SU-DHL-6 (cell line): ENCODE data around the gene RNF8.

ENCODE experiments used
- H2AFZ ChIP-seq: fragments of 200-600 bp; sonication (generic); 2 replicates; pipeline ENCODE4 v1.6.1; 2014; ENCODE audit warnings: low read depth, mild to moderate bottlenecking, moderate library complexity, mixed read lengths, antibody characterized with exemption, low read length; ENCODE audit not compliant: severe bottlenecking
- H3F3A ChIP-seq: fragments of 200-600 bp; shearing (Covaris generic); 2 replicates; pipeline ENCODE4 v1.6.0; 2016; ENCODE audit warnings: antibody characterized with exemption, mild to moderate bottlenecking; ENCODE audit not compliant: insufficient read depth
- H3K27ac ChIP-seq: fragments of 200-600 bp; sonication (generic); 2 replicates; pipeline ENCODE4 v1.5.1; 2016; ENCODE audit warnings: low read depth, mild to moderate bottlenecking, low read length, moderate library complexity, mixed read lengths
- H3K27me3 ChIP-seq: fragments of 200-600 bp; sonication (generic), shearing (Covaris generic); 2 replicates; pipeline ENCODE4 v1.6.0; 2014; ENCODE audit warnings: mild to moderate bottlenecking, low read length
- H3K36me3 ChIP-seq: fragments of 200-600 bp; sonication (generic); 2 replicates; pipeline ENCODE4 v1.6.1; 2014; ENCODE audit warnings: mild to moderate bottlenecking, low read length, mixed read lengths
- H3K4me2 ChIP-seq: fragments of 300-600, 200-600 bp; shearing (Covaris generic), sonication (generic); 2 replicates; pipeline ENCODE4 v1.6.0; 2014; ENCODE audit warnings: low read length, low read depth, mild to moderate bottlenecking; ENCODE audit not compliant: poor library complexity, severe bottlenecking
- H3K4me3 ChIP-seq: fragments of 200-600 bp; sonication (generic); 2 replicates; pipeline ENCODE4 v1.5.1; 2014; ENCODE audit warnings: antibody characterized with exemption, low read length, mild to moderate bottlenecking, mixed read lengths; ENCODE audit not compliant: insufficient read depth, poor library complexity, severe bottlenecking
- H3K79me2 ChIP-seq: fragments of 200-600 bp; sonication (generic); 2 replicates; pipeline ENCODE4 v1.6.1; 2014; ENCODE audit warnings: mild to moderate bottlenecking, low read length, moderate library complexity; ENCODE audit not compliant: insufficient read depth
- H3K9ac ChIP-seq: fragments of 200-600 bp; sonication (generic); 2 replicates; pipeline ENCODE4 v1.7.0; 2014; ENCODE audit warnings: mild to moderate bottlenecking, low read length
- H3K9me2 ChIP-seq: fragments of 200-600 bp; sonication (generic); replicated peaks from 2 replicates; pipeline ENCODE4 v1.6.1; 2014; ENCODE audit warnings: low read length; ENCODE audit not compliant: insufficient read depth
- H3K9me3 ChIP-seq: fragments of 200-600 bp; sonication (generic); 2 replicates; pipeline ENCODE4 v1.6.1; 2014; ENCODE audit warnings: low read length, mixed read lengths; ENCODE audit not compliant: insufficient read depth
- H4K20me1 ChIP-seq: fragments of 200-600 bp; sonication (generic); 2 replicates; pipeline ENCODE4 v1.6.1; 2014; ENCODE audit warnings: low read depth, mild to moderate bottlenecking, antibody characterized with exemption, low read length, moderate library complexity, mixed read lengths
- EZH2phosphoT487 ChIP-seq: fragments of 200-600 bp; sonication (generic), shearing (Covaris generic); conservative IDR thresholded peaks from 2 replicates; pipeline ENCODE4 v1.6.1; 2018; ENCODE audit warnings: mild to moderate bottlenecking, antibody characterized with exemption, low read length, moderate library complexity, mixed read lengths
- TF ChIP-seq, protein P1 (sequence below): fragments of 200-600 bp; sonication (generic); IDR thresholded peaks from one replicate; pipeline ENCODE4 v1.5.1; 2017; ENCODE audit warnings: antibody characterized with exemption, mild to moderate bottlenecking, low read length, moderate library complexity; ENCODE audit not compliant: insufficient read depth, poor library complexity, severe bottlenecking

Gene RNF8

DNA sequence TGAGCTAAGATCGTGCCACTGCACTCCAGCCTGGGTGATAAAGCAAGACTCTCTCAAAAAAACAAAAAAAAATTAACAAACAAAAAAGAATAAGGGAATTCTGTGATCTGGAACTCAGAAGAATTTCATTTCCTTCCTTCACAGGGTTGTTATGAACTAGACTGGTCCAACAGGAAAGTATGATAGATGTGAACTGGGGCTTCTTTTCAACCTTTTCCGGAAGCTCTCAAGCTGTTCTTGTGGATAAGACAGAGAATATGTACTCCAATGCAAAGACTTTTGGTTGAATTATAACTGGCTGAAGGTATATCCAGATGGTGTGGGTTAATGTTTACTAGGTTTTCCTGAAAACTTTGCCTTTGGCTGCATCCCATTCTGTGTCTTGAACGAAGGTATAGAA is 5.3 kb downstream of the RNF8 start:
- H3K4me3 ChIP-seq, result no peak overlapping the region
- no peaks in the 10 kb centered on the region for H3K9me3 ChIP-seq
- H3K4me2 ChIP-seq, result no peak overlapping the region
- H3K9ac ChIP-seq, result no peak overlapping the region
- no peaks in the 10 kb centered on the region for H3K9me2 ChIP-seq
- no peaks in the 10 kb centered on the region for H3F3A ChIP-seq
- TF ChIP-seq EZH2phosphoT487, result no peak
- TF ChIP-seq, protein P1, sequence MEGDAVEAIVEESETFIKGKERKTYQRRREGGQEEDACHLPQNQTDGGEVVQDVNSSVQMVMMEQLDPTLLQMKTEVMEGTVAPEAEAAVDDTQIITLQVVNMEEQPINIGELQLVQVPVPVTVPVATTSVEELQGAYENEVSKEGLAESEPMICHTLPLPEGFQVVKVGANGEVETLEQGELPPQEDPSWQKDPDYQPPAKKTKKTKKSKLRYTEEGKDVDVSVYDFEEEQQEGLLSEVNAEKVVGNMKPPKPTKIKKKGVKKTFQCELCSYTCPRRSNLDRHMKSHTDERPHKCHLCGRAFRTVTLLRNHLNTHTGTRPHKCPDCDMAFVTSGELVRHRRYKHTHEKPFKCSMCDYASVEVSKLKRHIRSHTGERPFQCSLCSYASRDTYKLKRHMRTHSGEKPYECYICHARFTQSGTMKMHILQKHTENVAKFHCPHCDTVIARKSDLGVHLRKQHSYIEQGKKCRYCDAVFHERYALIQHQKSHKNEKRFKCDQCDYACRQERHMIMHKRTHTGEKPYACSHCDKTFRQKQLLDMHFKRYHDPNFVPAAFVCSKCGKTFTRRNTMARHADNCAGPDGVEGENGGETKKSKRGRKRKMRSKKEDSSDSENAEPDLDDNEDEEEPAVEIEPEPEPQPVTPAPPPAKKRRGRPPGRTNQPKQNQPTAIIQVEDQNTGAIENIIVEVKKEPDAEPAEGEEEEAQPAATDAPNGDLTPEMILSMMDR, result no peak
- no peaks in the 10 kb centered on the region for H3K27me3 ChIP-seq
- H3K27ac ChIP-seq, result no peak overlapping the region
- peaks cover 9% of the 10 kb centered on the region for H4K20me1 ChIP-seq
- 0 out of 2 replicates have a peak, but pooled peaks cover 6% of the 10 kb centered on the region for H3K36me3 ChIP-seq
- H2AFZ ChIP-seq, result no peak overlapping the region
- peaks cover 55% of the 10 kb centered on the region for H3K79me2 ChIP-seq

DNA sequence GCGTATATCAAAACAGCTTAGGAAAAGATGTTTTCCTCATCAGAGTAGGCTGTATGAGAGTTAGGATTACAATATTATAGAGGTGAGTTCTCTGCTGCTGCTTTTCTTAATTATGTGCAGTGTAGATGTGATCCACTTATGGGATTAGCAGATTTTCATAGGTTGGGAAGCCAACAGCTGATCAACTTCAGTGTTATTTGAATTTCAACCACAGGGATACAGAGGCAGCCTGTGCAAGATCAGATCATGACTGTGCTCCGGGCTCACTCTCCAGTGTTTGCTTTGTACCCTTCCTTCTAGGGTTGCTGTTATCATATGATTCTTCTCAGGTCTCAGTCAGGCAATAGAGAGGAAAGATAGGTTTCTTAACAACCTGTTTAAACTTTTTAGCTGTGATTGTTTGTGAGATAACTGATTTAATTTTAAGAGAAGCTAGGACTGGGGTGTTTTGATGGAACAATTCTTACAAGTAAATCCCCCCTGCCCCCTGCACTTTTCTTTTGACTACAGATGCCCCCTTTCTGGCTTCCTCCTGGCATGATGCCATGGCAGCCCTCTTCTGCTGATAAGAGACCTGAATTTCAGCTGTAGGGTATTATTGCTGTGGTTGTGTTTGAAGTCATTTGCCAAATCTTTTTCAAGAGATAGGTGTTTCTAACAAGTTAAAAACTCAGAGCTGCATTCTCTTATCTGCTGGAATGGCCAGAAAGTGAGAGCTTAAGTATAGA is 8.5 kb downstream of the RNF8 start:
- no peak overlapping the region for H3K4me2 ChIP-seq
- H2AFZ ChIP-seq, result no peak overlapping the region
- H4K20me1 ChIP-seq, result no peaks in the 10 kb centered on the region
- H3K4me3 ChIP-seq, result no peak overlapping the region
- no peaks in the 10 kb centered on the region for H3K9me2 ChIP-seq
- H3K27ac ChIP-seq, result no peak overlapping the region
- 0 out of 2 replicates have a peak, but pooled peaks cover 6% of the 10 kb centered on the region for H3K36me3 ChIP-seq
- H3K9ac ChIP-seq, result no peak overlapping the region
- H3K79me2 ChIP-seq, result peaks cover 23% of the 10 kb centered on the region
- 0 out of 2 replicates have a peak, but pooled peaks cover 6% of the 10 kb centered on the region for H3F3A ChIP-seq
- TF ChIP-seq EZH2phosphoT487, result no peak
- TF ChIP-seq, protein P1, result no peak
- H3K9me3 ChIP-seq, result no peaks in the 10 kb centered on the region
- H3K27me3 ChIP-seq, result no peaks in the 10 kb centered on the region

DNA sequence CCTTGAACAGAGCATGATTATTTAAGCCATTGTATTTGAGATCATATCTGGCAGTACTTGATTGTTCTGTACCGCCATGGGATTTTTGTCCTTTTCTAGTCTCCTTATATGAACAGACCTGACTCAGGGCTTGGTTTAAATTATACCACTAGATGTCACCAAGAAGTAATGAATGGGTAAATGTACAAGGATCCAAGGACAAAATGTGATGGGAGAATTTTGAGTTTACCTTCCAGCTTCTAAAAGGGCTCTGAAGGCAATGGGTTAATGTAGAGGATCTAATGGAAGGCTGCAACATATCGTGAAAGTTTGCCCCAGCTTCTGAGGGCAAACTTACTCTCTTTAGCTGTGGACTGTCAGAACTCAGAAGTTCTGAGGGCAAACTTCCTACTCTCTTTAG is 12.0 kb downstream of the RNF8 start:
- 0 out of 2 replicates have a peak, but pooled peaks cover 6% of the 10 kb centered on the region for H3F3A ChIP-seq
- H2AFZ ChIP-seq, result no peak overlapping the region
- H3K27me3 ChIP-seq, result no peaks in the 10 kb centered on the region
- H3K4me3 ChIP-seq, result no peak overlapping the region
- no peaks in the 10 kb centered on the region for H3K9me2 ChIP-seq
- H3K9me3 ChIP-seq, result no peaks in the 10 kb centered on the region
- peak overlapping the region; percentile 39 for H3K27ac ChIP-seq
- peak overlapping the region; percentile 2 for H3K4me2 ChIP-seq
- TF ChIP-seq, protein P1, result peak; percentile 46
- no peak for TF ChIP-seq EZH2phosphoT487
- H3K9ac ChIP-seq, result 0 out of 2 replicates have a peak overlapping the region, but pooled peaks have one; percentile 1
- peaks cover 22% of the 10 kb centered on the region; the same call in 1 of the 2 replicates for H3K36me3 ChIP-seq
- no peaks in the 10 kb centered on the region for H4K20me1 ChIP-seq
- no peaks in the 10 kb centered on the region for H3K79me2 ChIP-seq
